ENCODE results near the gene DCDC1. TPM values are rescaled to one million over a fixed set of nuclear protein-coding genes. Genes with fewer than 3 reads are reported as not detected.
A peak's percentile ranks its signal among the peaks of the same experiment; 100 is the strongest.

Gene DCDC1
- polyA plus RNA-seq, 3 donors: 0.03 TPM; not detected in 2

DNA sequence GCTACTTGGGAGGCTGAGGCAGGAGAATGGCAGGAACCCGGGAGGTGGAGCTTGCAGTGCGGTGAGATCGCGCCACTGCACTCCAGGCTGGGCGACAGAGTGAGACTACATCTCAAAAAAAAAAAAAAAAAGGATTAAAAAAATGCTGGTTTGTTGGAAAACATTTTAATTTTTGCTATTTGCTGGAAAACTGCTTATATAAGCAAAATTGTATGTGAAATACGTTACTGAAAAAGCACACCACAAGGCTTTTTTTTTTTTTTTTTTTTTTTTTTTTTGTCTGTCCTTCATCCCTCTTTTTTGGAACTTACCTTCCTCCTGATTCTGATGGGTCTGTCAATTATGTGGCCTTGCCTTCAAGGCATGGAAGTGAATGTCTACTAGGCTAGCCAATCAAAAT is 40.8 kb downstream of the DCDC1 start:
- no peaks in the 10 kb centered on the region for H3K4me1 ChIP-seq (ENCODE audit: control insufficient read depth in 1 of 2, insufficient read depth in 2 of 2, low read length in 2 of 2)
- DNase-seq: no peak
- no peaks in the 10 kb centered on the region for H3K79me2 ChIP-seq (ENCODE audit: insufficient read depth, low read length)
- Mint-ChIP-seq H3K4me1 (no peaks in the 10 kb centered on the region), H3K36me3 (no peaks in the 10 kb centered on the region), H3K9me3 (peaks cover 0 to 8% (median 1%) of the 10 kb centered on the region in 7 donors), H3K27ac (no peak overlapping the region), H3K27me3 (ENCODE audit: low read depth in 3 of 3) (no peaks in the 10 kb centered on the region), H3K4me3 (no peak overlapping the region)
- intact Hi-C loops (cut with micrococcal nuclease): no loop called here
- H3K4me3 ChIP-seq (replicated peaks in 1 of 3; ENCODE audit: low read depth in 2 of 3, low read length in 3 of 3): no peak overlapping the region
- no peak overlapping the region for H2AFZ ChIP-seq (ENCODE audit: insufficient read depth, low read depth, low read length, poor library complexity, severe bottlenecking)
- no peaks in the 10 kb centered on the region for H4K20me1 ChIP-seq (ENCODE audit: insufficient read depth, low read length)
- H3K27ac ChIP-seq (ENCODE audit: low read depth in 1 of 2, low read length in 2 of 2): no peak overlapping the region
- WGBS (ENCODE audit: insufficient coverage): no CpG with 5 or more reads among the region's 6 CpGs
- H3K27me3 ChIP-seq (ENCODE audit: control insufficient read depth in 2 of 2, insufficient read depth in 2 of 2, low read length in 2 of 2): no peaks in the 10 kb centered on the region
- H3K9ac ChIP-seq (ENCODE audit: insufficient read depth, low read length, poor library complexity, severe bottlenecking): no peak overlapping the region
- no peaks in the 10 kb centered on the region for H3K9me3 ChIP-seq (replicated peaks in 1 of 2; ENCODE audit: control insufficient read depth in 1 of 2, insufficient read depth in 1 of 2, low read length in 2 of 2)
- TF ChIP-seq, protein P1, sequence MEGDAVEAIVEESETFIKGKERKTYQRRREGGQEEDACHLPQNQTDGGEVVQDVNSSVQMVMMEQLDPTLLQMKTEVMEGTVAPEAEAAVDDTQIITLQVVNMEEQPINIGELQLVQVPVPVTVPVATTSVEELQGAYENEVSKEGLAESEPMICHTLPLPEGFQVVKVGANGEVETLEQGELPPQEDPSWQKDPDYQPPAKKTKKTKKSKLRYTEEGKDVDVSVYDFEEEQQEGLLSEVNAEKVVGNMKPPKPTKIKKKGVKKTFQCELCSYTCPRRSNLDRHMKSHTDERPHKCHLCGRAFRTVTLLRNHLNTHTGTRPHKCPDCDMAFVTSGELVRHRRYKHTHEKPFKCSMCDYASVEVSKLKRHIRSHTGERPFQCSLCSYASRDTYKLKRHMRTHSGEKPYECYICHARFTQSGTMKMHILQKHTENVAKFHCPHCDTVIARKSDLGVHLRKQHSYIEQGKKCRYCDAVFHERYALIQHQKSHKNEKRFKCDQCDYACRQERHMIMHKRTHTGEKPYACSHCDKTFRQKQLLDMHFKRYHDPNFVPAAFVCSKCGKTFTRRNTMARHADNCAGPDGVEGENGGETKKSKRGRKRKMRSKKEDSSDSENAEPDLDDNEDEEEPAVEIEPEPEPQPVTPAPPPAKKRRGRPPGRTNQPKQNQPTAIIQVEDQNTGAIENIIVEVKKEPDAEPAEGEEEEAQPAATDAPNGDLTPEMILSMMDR (IDR thresholded peaks at IDR 0.05): no peak
- no peak overlapping the region for H3K4me2 ChIP-seq (replicated peaks; ENCODE audit: extremely low read depth, low read length, poor library complexity, severe bottlenecking)
- no peaks in the 10 kb centered on the region for H3K36me3 ChIP-seq (replicated peaks in 1 of 2; ENCODE audit: control insufficient read depth in 1 of 2, insufficient read depth in 2 of 2, low read length in 2 of 2)

DNA sequence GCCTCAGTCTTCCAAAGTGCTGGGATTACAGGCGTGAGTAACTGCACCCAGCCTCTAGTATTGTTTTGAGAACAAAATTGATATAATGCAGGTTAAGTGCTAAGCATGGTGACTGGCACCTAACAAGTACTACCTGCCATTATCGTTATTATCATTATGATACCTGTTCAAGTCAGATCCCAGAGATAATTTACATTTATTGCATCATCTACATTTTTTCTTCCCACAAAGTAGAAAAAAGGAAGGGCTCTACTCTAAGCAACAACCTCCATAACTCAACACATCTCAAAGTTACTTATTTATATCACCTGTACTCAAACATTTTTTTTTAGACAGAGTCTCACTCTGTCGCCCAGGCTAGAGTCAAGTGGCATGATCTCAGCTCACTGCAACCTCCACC is 42.1 kb downstream of the DCDC1 start:
- H3K36me3 Mint-ChIP-seq: no peaks in the 10 kb centered on the region
- no peaks in the 10 kb centered on the region for H3K27me3 ChIP-seq (ENCODE audit: control insufficient read depth in 2 of 2, insufficient read depth in 2 of 2, low read length in 2 of 2)
- no peak overlapping the region for H3K4me3 ChIP-seq (replicated peaks in 1 of 3; ENCODE audit: low read depth in 2 of 3, low read length in 3 of 3)
- no peaks in the 10 kb centered on the region for H3K79me2 ChIP-seq (ENCODE audit: insufficient read depth, low read length)
- H3K9ac ChIP-seq (ENCODE audit: insufficient read depth, low read length, poor library complexity, severe bottlenecking): no peak overlapping the region
- WGBS (ENCODE audit: insufficient coverage): 86% methylated on average over 1 of the region's 3 CpGs
- H3K4me2 ChIP-seq (replicated peaks; ENCODE audit: extremely low read depth, low read length, poor library complexity, severe bottlenecking): no peak overlapping the region
- H3K36me3 ChIP-seq (replicated peaks in 1 of 2; ENCODE audit: control insufficient read depth in 1 of 2, insufficient read depth in 2 of 2, low read length in 2 of 2): no peaks in the 10 kb centered on the region
- H3K4me1 Mint-ChIP-seq: no peaks in the 10 kb centered on the region
- DNase-seq: no peak
- H3K27ac Mint-ChIP-seq: peak overlapping the region in 1 of 7 donors; percentile 31
- H3K9me3 ChIP-seq (replicated peaks in 1 of 2; ENCODE audit: control insufficient read depth in 1 of 2, insufficient read depth in 1 of 2, low read length in 2 of 2): no peaks in the 10 kb centered on the region
- H3K4me1 ChIP-seq (ENCODE audit: control insufficient read depth in 1 of 2, insufficient read depth in 2 of 2, low read length in 2 of 2): no peaks in the 10 kb centered on the region
- TF ChIP-seq, protein P1 (IDR thresholded peaks at IDR 0.05): no peak
- H3K27me3 Mint-ChIP-seq (ENCODE audit: low read depth in 3 of 3): no peaks in the 10 kb centered on the region
- no peak overlapping the region for H2AFZ ChIP-seq (ENCODE audit: insufficient read depth, low read depth, low read length, poor library complexity, severe bottlenecking)
- H3K4me3 Mint-ChIP-seq: no peak overlapping the region
- intact Hi-C loops (cut with micrococcal nuclease): no loop called here
- H4K20me1 ChIP-seq (ENCODE audit: insufficient read depth, low read length): no peaks in the 10 kb centered on the region
- H3K9me3 Mint-ChIP-seq: peaks cover 0 to 8% (median 1%) of the 10 kb centered on the region in 7 donors
- H3K27ac ChIP-seq (ENCODE audit: low read depth in 1 of 2, low read length in 2 of 2): no peak overlapping the region

Data from CD14-positive monocyte (primary cell).